ENCODE data around the gene SEPTIN3.

Gene SEPTIN3

GRCh38 chr22:41969110-41969646, at the start of gene SEPTIN3:
SEPTIN3 (plus strand) TSS chr22:41969443; CDS start chr22:41971493, 2,050 bp downstream.
- DNase-seq = no peak

- no peak for DNase-seq
Observed at GRCh38 chr22:41920271-41920976, 48.8 kb upstream of the SEPTIN3 start.

- DNase-seq = no peak
Observed at GRCh38 chr22:41922328-41922727, 46.9 kb upstream of the SEPTIN3 start.

- DNase-seq = no peak
Observed at GRCh38 chr22:41922940-41923594, 46.2 kb upstream of the SEPTIN3 start.

- no peak for DNase-seq
Observed at GRCh38 chr22:41923595-41924276, 45.5 kb upstream of the SEPTIN3 start.

GRCh38 chr22:41925783-41926460, 43.3 kb upstream of the SEPTIN3 start:
- DNase-seq = peak; percentile 31

GRCh38 chr22:41927813-41928212, 41.4 kb upstream of the SEPTIN3 start:
- DNase-seq = no peak

GRCh38 chr22:41928593-41929417, 40.4 kb upstream of the SEPTIN3 start:
- no peak for DNase-seq

GRCh38 chr22:41929418-41929810, 39.8 kb upstream of the SEPTIN3 start:
- DNase-seq = no peak

- DNase-seq = no peak
Observed at GRCh38 chr22:41931701-41932269, 37.5 kb upstream of the SEPTIN3 start.

- DNase-seq = no peak
Observed at GRCh38 chr22:41932353-41932752, 36.9 kb upstream of the SEPTIN3 start.

GRCh38 chr22:41933411-41934177, 35.6 kb upstream of the SEPTIN3 start:
- DNase-seq = no peak

- no peak for DNase-seq
Observed at GRCh38 chr22:41934284-41935014, 34.8 kb upstream of the SEPTIN3 start.

GRCh38 chr22:41935015-41935351, 34.3 kb upstream of the SEPTIN3 start:
- no peak for DNase-seq

GRCh38 chr22:41935509-41935908, 33.7 kb upstream of the SEPTIN3 start:
- no peak for DNase-seq

- no peak for DNase-seq
Observed at GRCh38 chr22:41936894-41937169, 32.4 kb upstream of the SEPTIN3 start.

GRCh38 chr22:41939981-41940831, 29.0 kb upstream of the SEPTIN3 start:
- peak; percentile 70 for DNase-seq

GRCh38 chr22:41940832-41941765, 28.1 kb upstream of the SEPTIN3 start:
- peak; percentile 16 for DNase-seq
